ENCODE measurements around the gene AFAP1. TPM values are rescaled to one million over a fixed set of nuclear protein-coding genes. Genes with fewer than 3 reads are reported as not detected.

AFAP1 gene
- total RNA-seq, 1 donor from 2014 or later, result 6.8 TPM

GRCh38 chr4:7841894-7842293 lies 97.8 kb downstream of the AFAP1 start:
- Histone ChIP-seq H3K27me3 (ENCODE audit: control insufficient read depth, insufficient read depth, low read length) (no peaks in the 10 kb centered on the region), H3K36me3 (ENCODE audit: control insufficient read depth, insufficient read depth, low read length) (peaks cover 11% of the 10 kb centered on the region), H3K4me3 (ENCODE audit: low read depth, low read length) (no peak overlapping the region)
- DNase-seq (ENCODE audit: low read depth) (no peak), FAIRE-seq (no peak)
- no peak for TF ChIP-seq CTCF (IDR thresholded peaks at IDR 0.05; ENCODE audit: insufficient read depth, low read length, severe bottlenecking)

- no peaks in the 10 kb centered on the region for H3K27me3 ChIP-seq (ENCODE audit: control insufficient read depth, insufficient read depth, low read length)
- H3K4me3 ChIP-seq (ENCODE audit: low read depth, low read length), result no peak overlapping the region
- FAIRE-seq (no peak), DNase-seq (ENCODE audit: low read depth) (no peak)
- H3K36me3 ChIP-seq (ENCODE audit: control insufficient read depth, insufficient read depth, low read length), result peaks cover 16% of the 10 kb centered on the region
- no peak for TF ChIP-seq CTCF (IDR thresholded peaks at IDR 0.05; ENCODE audit: insufficient read depth, low read length, severe bottlenecking)
These were observed 98.6 kb downstream of the AFAP1 start for GRCh38 chr4:7841071-7841470.

- no peak overlapping the region for H3K4me3 ChIP-seq (ENCODE audit: low read depth, low read length)
- FAIRE-seq (no peak), DNase-seq (ENCODE audit: low read depth) (peak; percentile 43)
- TF ChIP-seq CTCF (IDR thresholded peaks at IDR 0.05; ENCODE audit: insufficient read depth, low read length, severe bottlenecking), result no peak
- no peaks in the 10 kb centered on the region for H3K27me3 ChIP-seq (ENCODE audit: control insufficient read depth, insufficient read depth, low read length)
- H3K36me3 ChIP-seq (ENCODE audit: control insufficient read depth, insufficient read depth, low read length), result peaks cover 14% of the 10 kb centered on the region
These were observed 99.8 kb downstream of the AFAP1 start for GRCh38 chr4:7839856-7840255.

GRCh38 chr4:7838136-7838782 lies 101.4 kb downstream of the AFAP1 start:
- TF ChIP-seq CTCF (IDR thresholded peaks at IDR 0.05; ENCODE audit: insufficient read depth, low read length, severe bottlenecking), result no peak
- peaks cover 14% of the 10 kb centered on the region for H3K36me3 ChIP-seq (ENCODE audit: control insufficient read depth, insufficient read depth, low read length)
- H3K4me3 ChIP-seq (ENCODE audit: low read depth, low read length), result no peak overlapping the region
- FAIRE-seq (no peak), DNase-seq (ENCODE audit: low read depth) (no peak)
- no peaks in the 10 kb centered on the region for H3K27me3 ChIP-seq (ENCODE audit: control insufficient read depth, insufficient read depth, low read length)

GRCh38 chr4:7837597-7838135 lies 102.0 kb downstream of the AFAP1 start:
- peaks cover 14% of the 10 kb centered on the region for H3K36me3 ChIP-seq (ENCODE audit: control insufficient read depth, insufficient read depth, low read length)
- FAIRE-seq (no peak), DNase-seq (ENCODE audit: low read depth) (no peak)
- H3K27me3 ChIP-seq (ENCODE audit: control insufficient read depth, insufficient read depth, low read length), result no peaks in the 10 kb centered on the region
- no peak for TF ChIP-seq CTCF (IDR thresholded peaks at IDR 0.05; ENCODE audit: insufficient read depth, low read length, severe bottlenecking)
- H3K4me3 ChIP-seq (ENCODE audit: low read depth, low read length), result no peak overlapping the region

All from bronchial epithelial cell (primary cell).